LNCaP clone FGC (cell line): ENCODE measurements around the gene CNOT1.

Experiments used
- DNase-seq: peaks from one replicate; pipeline ENCODE4 v3.0.0-alpha.2; 2011; ENCODE audit warnings: low read depth
- H3K4me3 ChIP-seq: 2 replicates; pipeline ENCODE4 v1.5.1; 2011; ENCODE audit warnings: mild to moderate bottlenecking, low read depth, low read length, control low read depth
- TF ChIP-seq, protein P1 (sequence below): IDR thresholded peaks from 2 replicates; pipeline ENCODE4 v1.5.1; 2012; ENCODE audit warnings: mild to moderate bottlenecking; ENCODE audit not compliant: control insufficient read depth, insufficient read depth; ENCODE audit errors: extremely low read depth

The CNOT1 gene

DNA sequence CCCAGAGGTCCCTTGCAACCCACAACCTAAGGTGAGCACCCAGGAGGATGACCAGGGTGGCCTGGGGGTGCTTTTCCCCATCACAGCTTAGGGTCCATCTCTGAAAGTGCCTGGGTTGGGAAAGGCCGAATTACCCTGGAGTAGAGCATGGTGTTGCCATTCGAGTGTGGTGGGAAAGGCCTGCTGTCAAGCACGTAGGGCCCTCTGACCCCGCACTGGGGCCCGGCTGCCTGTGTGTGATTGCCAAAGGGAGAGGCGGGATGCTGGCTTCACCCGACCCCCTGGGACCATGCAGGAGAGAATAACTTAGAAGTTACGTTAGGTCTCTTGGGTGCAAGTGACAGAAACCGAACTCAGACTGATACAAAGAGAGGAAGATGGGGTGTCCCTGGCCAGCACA, 157.4 kb downstream of the CNOT1 start:
- H3K4me3 ChIP-seq = no peak overlapping the region
- TF ChIP-seq, protein P1, sequence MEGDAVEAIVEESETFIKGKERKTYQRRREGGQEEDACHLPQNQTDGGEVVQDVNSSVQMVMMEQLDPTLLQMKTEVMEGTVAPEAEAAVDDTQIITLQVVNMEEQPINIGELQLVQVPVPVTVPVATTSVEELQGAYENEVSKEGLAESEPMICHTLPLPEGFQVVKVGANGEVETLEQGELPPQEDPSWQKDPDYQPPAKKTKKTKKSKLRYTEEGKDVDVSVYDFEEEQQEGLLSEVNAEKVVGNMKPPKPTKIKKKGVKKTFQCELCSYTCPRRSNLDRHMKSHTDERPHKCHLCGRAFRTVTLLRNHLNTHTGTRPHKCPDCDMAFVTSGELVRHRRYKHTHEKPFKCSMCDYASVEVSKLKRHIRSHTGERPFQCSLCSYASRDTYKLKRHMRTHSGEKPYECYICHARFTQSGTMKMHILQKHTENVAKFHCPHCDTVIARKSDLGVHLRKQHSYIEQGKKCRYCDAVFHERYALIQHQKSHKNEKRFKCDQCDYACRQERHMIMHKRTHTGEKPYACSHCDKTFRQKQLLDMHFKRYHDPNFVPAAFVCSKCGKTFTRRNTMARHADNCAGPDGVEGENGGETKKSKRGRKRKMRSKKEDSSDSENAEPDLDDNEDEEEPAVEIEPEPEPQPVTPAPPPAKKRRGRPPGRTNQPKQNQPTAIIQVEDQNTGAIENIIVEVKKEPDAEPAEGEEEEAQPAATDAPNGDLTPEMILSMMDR = no peak
- DNase-seq = no peak

DNA sequence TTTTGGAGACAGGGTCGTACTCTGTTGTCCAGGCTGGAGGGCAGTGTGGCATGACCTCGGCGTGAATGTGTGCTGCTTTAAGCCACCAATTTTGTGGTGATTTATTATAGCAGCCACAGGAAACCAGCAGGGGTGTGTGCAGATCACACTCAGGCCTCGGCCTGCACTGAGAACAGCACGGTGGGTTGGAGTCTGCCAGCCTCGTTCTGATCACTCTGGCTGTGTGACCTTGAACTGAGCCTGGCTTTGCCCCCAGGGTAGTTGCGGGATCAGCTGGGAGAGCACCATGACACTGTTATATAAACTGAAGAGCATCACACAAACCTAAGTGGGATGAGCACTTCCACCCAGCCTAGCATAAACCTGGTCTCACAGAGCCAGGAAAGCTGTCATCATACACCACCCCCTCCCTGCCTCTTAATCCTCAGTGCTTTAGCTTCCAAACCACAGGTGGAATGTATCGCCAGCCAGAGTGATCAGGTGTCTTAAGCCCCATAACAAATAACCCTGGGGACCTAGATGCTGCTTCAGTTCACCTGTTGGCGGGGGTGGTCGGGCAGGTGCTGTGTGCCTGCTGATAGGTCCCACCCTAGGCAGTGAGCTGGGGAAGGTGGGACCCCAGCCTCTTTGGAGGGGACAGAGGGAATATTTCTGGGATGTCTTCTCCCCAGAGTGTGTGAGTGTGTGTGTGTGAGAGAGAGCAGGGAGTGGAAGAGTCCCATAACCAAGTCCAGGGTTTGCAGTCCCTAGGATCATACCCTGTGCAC, 158.2 kb downstream of the CNOT1 start:
- no peak for DNase-seq
- TF ChIP-seq, protein P1 = no peak
- no peak overlapping the region for H3K4me3 ChIP-seq
